Measurements from ENCODE around the gene RAPGEF5.
A peak's percentile ranks its signal among the peaks of the same experiment; 100 is the strongest.

Gene RAPGEF5

GRCh38 chr7:22275661-22276060 lies 81.3 kb downstream of the RAPGEF5 start:
- H3K9ac ChIP-seq (ENCODE audit: low read length): no peak overlapping the region
- no peaks in the 10 kb centered on the region for H3K36me3 ChIP-seq (replicated peaks; ENCODE audit: insufficient read depth, low read length)
- H3K9me2 ChIP-seq (replicated peaks; ENCODE audit: insufficient read depth, low read length): no peaks in the 10 kb centered on the region
- DNase-seq: no peak
- H3K79me2 ChIP-seq (ENCODE audit: low read length): no peaks in the 10 kb centered on the region; the same call in 1 of the 2 replicates
- no peaks in the 10 kb centered on the region for H4K20me1 ChIP-seq (ENCODE audit: insufficient read depth, low read length)
- no peak overlapping the region for H3K4me3 ChIP-seq (ENCODE audit: low read length)
- no peak overlapping the region for H3K4me2 ChIP-seq (ENCODE audit: low read depth, low read length)
- H3K4me1 ChIP-seq (ENCODE audit: low read length): 0 out of 2 replicates have a peak, but pooled peaks cover under 1% of the 10 kb centered on the region
- H3K27me3 ChIP-seq (replicated peaks; ENCODE audit: insufficient read depth, low read length): no peaks in the 10 kb centered on the region
- H3K9me3 ChIP-seq (replicated peaks; ENCODE audit: insufficient read depth, low read length): no peaks in the 10 kb centered on the region
- no peak overlapping the region for H2AFZ ChIP-seq (ENCODE audit: low read length)
- no peak overlapping the region for H3K27ac ChIP-seq (ENCODE audit: low read length)
- TF ChIP-seq EZH2phosphoT487 (IDR thresholded peaks at IDR 0.05; ENCODE audit: low read length): no peak
- H3F3A ChIP-seq (ENCODE audit: insufficient read depth, low read length): no peaks in the 10 kb centered on the region

GRCh38 chr7:22271311-22271710 lies 85.6 kb downstream of the RAPGEF5 start:
- H3K9ac ChIP-seq (ENCODE audit: low read length): no peak overlapping the region
- H2AFZ ChIP-seq (ENCODE audit: low read length): no peak overlapping the region
- H3F3A ChIP-seq (ENCODE audit: insufficient read depth, low read length): no peaks in the 10 kb centered on the region
- H3K79me2 ChIP-seq (ENCODE audit: low read length): no peaks in the 10 kb centered on the region
- H4K20me1 ChIP-seq (ENCODE audit: insufficient read depth, low read length): no peaks in the 10 kb centered on the region
- no peaks in the 10 kb centered on the region for H3K9me2 ChIP-seq (replicated peaks; ENCODE audit: insufficient read depth, low read length)
- H3K4me2 ChIP-seq (ENCODE audit: low read depth, low read length): no peak overlapping the region
- peaks cover 16% of the 10 kb centered on the region for H3K4me1 ChIP-seq (ENCODE audit: low read length)
- H3K4me3 ChIP-seq (ENCODE audit: low read length): no peak overlapping the region
- H3K27me3 ChIP-seq (replicated peaks; ENCODE audit: insufficient read depth, low read length): no peaks in the 10 kb centered on the region
- H3K27ac ChIP-seq (ENCODE audit: low read length): no peak overlapping the region
- no peak for DNase-seq
- TF ChIP-seq CTCF (IDR thresholded peaks at IDR 0.05; ENCODE audit: low read length) (no peak), EZH2phosphoT487 (IDR thresholded peaks at IDR 0.05; ENCODE audit: low read length) (no peak), EZH2 (optimal IDR thresholded peaks at IDR 0.05; ENCODE audit: low read depth, low read length) (no peak)
- H3K9me3 ChIP-seq (replicated peaks; ENCODE audit: insufficient read depth, low read length): no peaks in the 10 kb centered on the region
- no peaks in the 10 kb centered on the region for H3K36me3 ChIP-seq (replicated peaks; ENCODE audit: insufficient read depth, low read length)

- no peaks in the 10 kb centered on the region for H3F3A ChIP-seq (ENCODE audit: insufficient read depth, low read length)
- DNase-seq: no peak
- H3K9me3 ChIP-seq (replicated peaks; ENCODE audit: insufficient read depth, low read length): no peaks in the 10 kb centered on the region
- no peak overlapping the region for H2AFZ ChIP-seq (ENCODE audit: low read length)
- H3K4me2 ChIP-seq (ENCODE audit: low read depth, low read length): no peak overlapping the region
- no peak overlapping the region for H3K9ac ChIP-seq (ENCODE audit: low read length)
- no peak overlapping the region for H3K27ac ChIP-seq (ENCODE audit: low read length)
- no peaks in the 10 kb centered on the region for H4K20me1 ChIP-seq (ENCODE audit: insufficient read depth, low read length)
- no peaks in the 10 kb centered on the region for H3K36me3 ChIP-seq (replicated peaks; ENCODE audit: insufficient read depth, low read length)
- TF ChIP-seq EZH2phosphoT487 (IDR thresholded peaks at IDR 0.05; ENCODE audit: low read length) (no peak), EZH2 (optimal IDR thresholded peaks at IDR 0.05; ENCODE audit: low read depth, low read length) (no peak), CTCF (IDR thresholded peaks at IDR 0.05; ENCODE audit: low read length) (no peak)
- peaks cover 16% of the 10 kb centered on the region for H3K4me1 ChIP-seq (ENCODE audit: low read length)
- no peaks in the 10 kb centered on the region for H3K9me2 ChIP-seq (replicated peaks; ENCODE audit: insufficient read depth, low read length)
- H3K79me2 ChIP-seq (ENCODE audit: low read length): no peaks in the 10 kb centered on the region
- H3K27me3 ChIP-seq (replicated peaks; ENCODE audit: insufficient read depth, low read length): no peaks in the 10 kb centered on the region
- H3K4me3 ChIP-seq (ENCODE audit: low read length): no peak overlapping the region
Measured at GRCh38 chr7:22270371-22270770, 86.6 kb downstream of the RAPGEF5 start.

GRCh38 chr7:22269963-22270362 lies 87.0 kb downstream of the RAPGEF5 start:
- H3K4me3 ChIP-seq (ENCODE audit: low read length): no peak overlapping the region
- peak overlapping the region; percentile 51; the same call in 1 of the 2 replicates for H3K4me2 ChIP-seq (ENCODE audit: low read depth, low read length)
- no peak for DNase-seq
- no peaks in the 10 kb centered on the region for H3K36me3 ChIP-seq (replicated peaks; ENCODE audit: insufficient read depth, low read length)
- H4K20me1 ChIP-seq (ENCODE audit: insufficient read depth, low read length): no peaks in the 10 kb centered on the region
- H3K4me1 ChIP-seq (ENCODE audit: low read length): peaks cover 16% of the 10 kb centered on the region
- H3K9me2 ChIP-seq (replicated peaks; ENCODE audit: insufficient read depth, low read length): no peaks in the 10 kb centered on the region
- no peaks in the 10 kb centered on the region for H3K79me2 ChIP-seq (ENCODE audit: low read length)
- no peak overlapping the region for H2AFZ ChIP-seq (ENCODE audit: low read length)
- no peaks in the 10 kb centered on the region for H3F3A ChIP-seq (ENCODE audit: insufficient read depth, low read length)
- H3K27me3 ChIP-seq (replicated peaks; ENCODE audit: insufficient read depth, low read length): no peaks in the 10 kb centered on the region
- H3K27ac ChIP-seq (ENCODE audit: low read length): no peak overlapping the region
- TF ChIP-seq CTCF (IDR thresholded peaks at IDR 0.05; ENCODE audit: low read length): no peak
- TF ChIP-seq EZH2 (optimal IDR thresholded peaks at IDR 0.05; ENCODE audit: low read depth, low read length): no peak
- TF ChIP-seq EZH2phosphoT487 (IDR thresholded peaks at IDR 0.05; ENCODE audit: low read length): no peak
- no peak overlapping the region for H3K9ac ChIP-seq (ENCODE audit: low read length)
- no peaks in the 10 kb centered on the region for H3K9me3 ChIP-seq (replicated peaks; ENCODE audit: insufficient read depth, low read length)
